ENCODE results near the gene ATG4C.
"Not testable (repeated sequence)": the region's sequence is repeated elsewhere in the genome, so short reads cannot be mapped to it uniquely, and the experiment has no call there.

ATG4C gene

GRCh38 chr1:62774971-62775595 is 8.8 kb upstream of the ATG4C start:
- DNase-seq: no peak

- no peak for DNase-seq
These were observed 5.7 kb upstream of the ATG4C start for GRCh38 chr1:62778208-62778607.

- no peak for DNase-seq
These were observed 1.9 kb upstream of the ATG4C start for GRCh38 chr1:62781841-62782543.

GRCh38 chr1:62782544-62783212 is 1.3 kb upstream of the ATG4C start:
- DNase-seq: not testable (repeated sequence)

- no peak for DNase-seq
These were observed 805 bp downstream of the ATG4C start for GRCh38 chr1:62784509-62785365.

GRCh38 chr1:62790716-62791115 is 6.8 kb downstream of the ATG4C start:
- no peak for DNase-seq

- no peak for DNase-seq
These were observed 10.1 kb downstream of the ATG4C start for GRCh38 chr1:62794053-62794452.

- DNase-seq: no peak
These were observed 12.3 kb downstream of the ATG4C start for GRCh38 chr1:62796221-62796620.

- no peak for DNase-seq
These were observed 15.8 kb downstream of the ATG4C start for GRCh38 chr1:62799688-62800087.

- DNase-seq: no peak
These were observed 16.3 kb downstream of the ATG4C start for GRCh38 chr1:62800281-62800680.

GRCh38 chr1:62800825-62801306 is 16.9 kb downstream of the ATG4C start:
- no peak for DNase-seq

GRCh38 chr1:62809788-62810187 is 25.9 kb downstream of the ATG4C start:
- DNase-seq: no peak

- DNase-seq: no peak
These were observed 26.7 kb downstream of the ATG4C start for GRCh38 chr1:62810420-62811274.

GRCh38 chr1:62823556-62823955 is 39.6 kb downstream of the ATG4C start:
- no peak for DNase-seq

- no peak for DNase-seq
These were observed 43.0 kb downstream of the ATG4C start for GRCh38 chr1:62826901-62827300.

- not testable (repeated sequence) for DNase-seq
These were observed 43.9 kb downstream of the ATG4C start for GRCh38 chr1:62827786-62828185.

GRCh38 chr1:62832276-62832675 is 48.3 kb downstream of the ATG4C start:
- no peak for DNase-seq

GRCh38 chr1:62833529-62833928 is 49.6 kb downstream of the ATG4C start:
- DNase-seq: no peak

GRCh38 chr1:62834400-62834961 is 50.5 kb downstream of the ATG4C start:
- DNase-seq: no peak

- DNase-seq: no peak
These were observed 53.1 kb downstream of the ATG4C start for GRCh38 chr1:62836856-62837540.

- DNase-seq: no peak
These were observed 56.6 kb downstream of the ATG4C start for GRCh38 chr1:62840555-62840954.
